H9 (cell line): ENCODE measurements around the gene SCEL. TPM values are rescaled to one million over a fixed set of nuclear protein-coding genes. Genes with fewer than 3 reads are reported as not detected.

Source experiments
- DNase-seq: peaks from one replicate; pipeline ENCODE4 v3.0.0-alpha.2; 2017
- H2AFZ ChIP-seq: one replicate; pipeline ENCODE4 v1.6.1; 2013; ENCODE audit warnings: mild to moderate bottlenecking, low read length, control low read depth, moderate library complexity
- H2AK5ac ChIP-seq: 2 replicates; pipeline ENCODE4 v1.6.1; 2013; ENCODE audit warnings: low read length, control low read depth, mixed read lengths; ENCODE audit not compliant: insufficient read length
- H2BK120ac ChIP-seq: one replicate; pipeline ENCODE4 v1.6.1; 2013; ENCODE audit warnings: low read depth, mild to moderate bottlenecking, low read length, control low read depth, inconsistent platforms; ENCODE audit not compliant: poor library complexity, severe bottlenecking
- H2BK12ac ChIP-seq: 2 replicates; pipeline ENCODE4 v1.6.1; 2013; ENCODE audit warnings: low read length, control low read depth, mixed read lengths, low read depth; ENCODE audit not compliant: insufficient read length
- H2BK15ac ChIP-seq: 2 replicates; pipeline ENCODE4 v1.6.1; 2013; ENCODE audit warnings: low read depth, low read length, control low read depth
- H2BK20ac ChIP-seq: one replicate; pipeline ENCODE4 v1.6.1; 2013; ENCODE audit warnings: low read depth, mild to moderate bottlenecking, low read length, control low read depth, inconsistent platforms; ENCODE audit not compliant: poor library complexity, severe bottlenecking
- H2BK5ac ChIP-seq: 2 replicates; pipeline ENCODE4 v1.6.1; 2013; ENCODE audit warnings: low read length, control low read depth, mixed read lengths; ENCODE audit not compliant: insufficient read length
- H3K14ac ChIP-seq: 2 replicates; pipeline ENCODE4 v1.6.1; 2013; ENCODE audit warnings: low read length, control low read depth; ENCODE audit not compliant: insufficient read depth
- H3K18ac ChIP-seq: 2 replicates; pipeline ENCODE4 v1.6.1; 2013; ENCODE audit warnings: low read depth, mild to moderate bottlenecking, mixed read lengths, low read length, control low read depth; ENCODE audit not compliant: insufficient read length
- H3K23ac ChIP-seq: 2 replicates; pipeline ENCODE4 v1.6.1; 2013; ENCODE audit warnings: low read length, control low read depth, mixed read lengths, low read depth; ENCODE audit not compliant: insufficient read length
- H3K23me2 ChIP-seq: 2 replicates; pipeline ENCODE4 v1.6.1; 2013; ENCODE audit warnings: low read depth, mild to moderate bottlenecking, mixed read lengths, low read length, control low read depth; ENCODE audit not compliant: insufficient read length, poor library complexity, severe bottlenecking
- H3K27ac ChIP-seq: 2 replicates; pipeline ENCODE4 v1.5.1; 2013; ENCODE audit warnings: low read length, control low read depth, mixed read lengths, low read depth; ENCODE audit not compliant: insufficient read length
- H3K27me3 ChIP-seq: 2 replicates; pipeline ENCODE4 v1.6.1; 2013; ENCODE audit warnings: low read length, control low read depth, inconsistent platforms; ENCODE audit not compliant: insufficient read depth
- H3K4ac ChIP-seq: 2 replicates; pipeline ENCODE4 v1.6.1; 2013; ENCODE audit warnings: low read depth, mild to moderate bottlenecking, control low read depth, inconsistent platforms, low read length, moderate library complexity
- H3K4me1 ChIP-seq: 2 replicates; pipeline ENCODE4 v1.6.1; 2013; ENCODE audit warnings: low read length, control low read depth, inconsistent platforms; ENCODE audit not compliant: insufficient read depth
- H3K4me2 ChIP-seq: 2 replicates; pipeline ENCODE4 v1.6.1; 2013; ENCODE audit warnings: low read length, control low read depth, mixed read lengths; ENCODE audit not compliant: insufficient read length, insufficient read depth
- H3K56ac ChIP-seq: 2 replicates; pipeline ENCODE4 v1.6.1; 2013; ENCODE audit warnings: low read depth, mild to moderate bottlenecking, mixed read lengths, low read length, control low read depth; ENCODE audit not compliant: insufficient read length
- H3K79me1 ChIP-seq: 2 replicates; pipeline ENCODE4 v1.6.1; 2013; ENCODE audit warnings: low read depth, mild to moderate bottlenecking, moderate library complexity, low read length, control low read depth, inconsistent platforms; ENCODE audit not compliant: insufficient read depth, poor library complexity, severe bottlenecking
- H3K79me2 ChIP-seq: 2 replicates; pipeline ENCODE4 v1.6.1; 2013; ENCODE audit warnings: low read length, control low read depth, inconsistent platforms; ENCODE audit not compliant: insufficient read depth
- H3K9ac ChIP-seq: 2 replicates; pipeline ENCODE4 v1.6.1; 2013; ENCODE audit warnings: low read length, control low read depth, mixed read lengths; ENCODE audit not compliant: insufficient read length; ENCODE audit errors: extremely low read depth
- H3K9me3 ChIP-seq: one replicate; pipeline ENCODE4 v1.6.1; 2013; ENCODE audit warnings: low read depth, low read length, inconsistent platforms; ENCODE audit not compliant: control insufficient read depth
- H3T11ph ChIP-seq: one replicate; pipeline ENCODE4 v1.6.1; 2013; ENCODE audit warnings: mild to moderate bottlenecking, low read length, control low read depth, inconsistent platforms
- H4K20me1 ChIP-seq: one replicate; pipeline ENCODE4 v1.6.1; 2013; ENCODE audit not compliant: control insufficient read depth, insufficient read length, insufficient read depth
- H4K5ac ChIP-seq: 2 replicates; pipeline ENCODE4 v1.6.1; 2013; ENCODE audit warnings: low read depth, mild to moderate bottlenecking, mixed read lengths, low read length, control low read depth; ENCODE audit not compliant: insufficient read length
- H4K8ac ChIP-seq: replicated peaks from 2 replicates; pipeline ENCODE4 v1.6.1; 2013; ENCODE audit warnings: low read length, control low read depth, mixed read lengths, low read depth; ENCODE audit not compliant: insufficient read length
- H4K91ac ChIP-seq: 2 replicates; pipeline ENCODE4 v1.6.1; 2013; ENCODE audit warnings: low read depth, mild to moderate bottlenecking, moderate library complexity, mixed read lengths, low read length, control low read depth; ENCODE audit not compliant: insufficient read length
- H3K27ac Mint-ChIP-seq, 3 experiments: 2 replicates in 2 of 3; 3 replicates in 1 of 3; pipeline ENCODE4 v1.8.0; 2020 to 2021; ENCODE audit warnings: mixed read lengths in 3 of 3, mild to moderate bottlenecking in 1 of 3, moderate library complexity in 1 of 3
- H3K27me3 Mint-ChIP-seq: 2 replicates; pipeline ENCODE4 v1.8.0; 2021; ENCODE audit warnings: low read depth, mild to moderate bottlenecking, moderate library complexity, mixed read lengths
- H3K36me3 Mint-ChIP-seq, 3 experiments: 2 replicates in 2 of 3; 3 replicates in 1 of 3; pipeline ENCODE4 v1.8.0; 2020 to 2021; ENCODE audit warnings: low read depth in 3 of 3, mixed read lengths in 3 of 3; ENCODE audit not compliant: insufficient read depth in 1 of 3
- H3K4me1 Mint-ChIP-seq, 2 experiments: 2 replicates each; pipeline ENCODE4 v1.8.0; 2020; ENCODE audit warnings: mixed read lengths in 2 of 2
- H3K4me3 Mint-ChIP-seq, 2 experiments: 2 replicates in 1 of 2; 3 replicates in 1 of 2; pipeline ENCODE4 v1.8.0; 2020 to 2021; ENCODE audit warnings: mild to moderate bottlenecking in 2 of 2, mixed read lengths in 2 of 2, moderate library complexity in 1 of 2
- H3K9me3 Mint-ChIP-seq, 2 experiments: 2 replicates in 1 of 2; 3 replicates in 1 of 2; pipeline ENCODE4 v1.8.0; 2020; ENCODE audit warnings: mild to moderate bottlenecking in 2 of 2, mixed read lengths in 2 of 2, moderate library complexity in 1 of 2
- WGBS: extraction: QIAGEN DNeasy Blood & Tissue Kit; methylation state at CpG from one replicate; pipeline ENCODE4 v1.1.7; 2013; ENCODE audit warnings: missing lambda C conversion rate, low lambda C conversion rate, mixed read lengths; ENCODE audit not compliant: insufficient read length; ENCODE audit errors: extremely low coverage; 5-methylcytosine and 5-hydroxymethylcytosine counted together
- total RNA-seq: library from RNA; stranded (reverse); gene quantifications from 2 replicates; pipeline ENCODE4 v1.2.1, GENCODE V29; 2021
- TF ChIP-seq, protein P1 (sequence below): fragments of 200-600 bp; sonication (generic); conservative IDR thresholded peaks from 3 replicates; pipeline ENCODE4 v1.8.0; 2021; ENCODE audit warnings: antibody characterized with exemption, mild to moderate bottlenecking

The SCEL gene
- total RNA-seq, 1 experiment from 2014 or later, result not detected

DNA sequence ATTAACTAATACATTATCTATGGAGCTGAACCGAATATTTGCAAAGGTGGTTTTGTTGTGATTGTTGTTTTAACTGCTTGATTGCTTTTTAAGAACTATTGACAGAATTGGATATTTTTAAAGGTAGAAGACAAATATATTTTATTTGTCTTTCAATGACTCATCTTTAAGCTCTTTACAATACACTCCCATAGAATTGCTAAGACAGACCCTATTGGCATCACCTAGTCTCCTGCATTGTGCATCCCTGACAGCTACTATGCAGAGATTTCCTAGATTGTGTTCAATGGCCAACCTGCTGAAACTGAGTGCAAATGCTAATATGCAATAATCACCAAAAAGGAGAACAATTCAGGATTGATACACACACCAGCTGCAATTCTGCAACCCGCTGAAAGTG lies 19.7 kb upstream of the SCEL start:
- no peaks in the 10 kb centered on the region for H3K27me3 ChIP-seq
- no peaks in the 10 kb centered on the region for H4K20me1 ChIP-seq
- no peaks in the 10 kb centered on the region for H3K4me1 ChIP-seq
- no peak overlapping the region for H2AK5ac ChIP-seq
- no peaks in the 10 kb centered on the region for H3K36me3 Mint-ChIP-seq
- no peaks in the 10 kb centered on the region for H3K79me1 ChIP-seq
- no peaks in the 10 kb centered on the region for H3K23me2 ChIP-seq
- H2BK20ac ChIP-seq, result no peak overlapping the region
- H3K27me3 Mint-ChIP-seq, result no peaks in the 10 kb centered on the region
- no peak overlapping the region for H2BK12ac ChIP-seq
- no peak overlapping the region for H3K4me2 ChIP-seq
- H3K23ac ChIP-seq, result no peak overlapping the region
- no peak overlapping the region for H3K4ac ChIP-seq
- DNase-seq, result no peak
- no peak overlapping the region for H3K9ac ChIP-seq
- no peaks in the 10 kb centered on the region for H3K79me2 ChIP-seq
- H3T11ph ChIP-seq, result no peak overlapping the region
- H3K4me3 Mint-ChIP-seq, result no peak overlapping the region
- no peak overlapping the region for H3K27ac Mint-ChIP-seq
- no peak overlapping the region for H2BK5ac ChIP-seq
- H3K56ac ChIP-seq, result no peak overlapping the region
- no peak overlapping the region for H4K5ac ChIP-seq
- WGBS, result no CpG with 5 or more reads among the region's 2 CpGs
- H4K8ac ChIP-seq, result no peak overlapping the region
- H3K27ac ChIP-seq, result no peak overlapping the region
- H3K9me3 Mint-ChIP-seq, result no peaks in the 10 kb centered on the region
- peaks cover 4 to 9% of the 10 kb centered on the region in 2 experiments; a peak in 3 of 4 replicates for H3K4me1 Mint-ChIP-seq
- H2BK120ac ChIP-seq, result no peak overlapping the region
- no peak overlapping the region for H2BK15ac ChIP-seq
- H2AFZ ChIP-seq, result no peak overlapping the region
- H3K9me3 ChIP-seq, result no peaks in the 10 kb centered on the region
- H3K18ac ChIP-seq, result no peak overlapping the region
- no peak overlapping the region for H3K14ac ChIP-seq
- TF ChIP-seq, protein P1, sequence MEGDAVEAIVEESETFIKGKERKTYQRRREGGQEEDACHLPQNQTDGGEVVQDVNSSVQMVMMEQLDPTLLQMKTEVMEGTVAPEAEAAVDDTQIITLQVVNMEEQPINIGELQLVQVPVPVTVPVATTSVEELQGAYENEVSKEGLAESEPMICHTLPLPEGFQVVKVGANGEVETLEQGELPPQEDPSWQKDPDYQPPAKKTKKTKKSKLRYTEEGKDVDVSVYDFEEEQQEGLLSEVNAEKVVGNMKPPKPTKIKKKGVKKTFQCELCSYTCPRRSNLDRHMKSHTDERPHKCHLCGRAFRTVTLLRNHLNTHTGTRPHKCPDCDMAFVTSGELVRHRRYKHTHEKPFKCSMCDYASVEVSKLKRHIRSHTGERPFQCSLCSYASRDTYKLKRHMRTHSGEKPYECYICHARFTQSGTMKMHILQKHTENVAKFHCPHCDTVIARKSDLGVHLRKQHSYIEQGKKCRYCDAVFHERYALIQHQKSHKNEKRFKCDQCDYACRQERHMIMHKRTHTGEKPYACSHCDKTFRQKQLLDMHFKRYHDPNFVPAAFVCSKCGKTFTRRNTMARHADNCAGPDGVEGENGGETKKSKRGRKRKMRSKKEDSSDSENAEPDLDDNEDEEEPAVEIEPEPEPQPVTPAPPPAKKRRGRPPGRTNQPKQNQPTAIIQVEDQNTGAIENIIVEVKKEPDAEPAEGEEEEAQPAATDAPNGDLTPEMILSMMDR, result no peak
- no peak overlapping the region for H4K91ac ChIP-seq
